GM19455 (cell line): ENCODE results near the gene IVNS1ABP.

Source experiments
- ATAC-seq: cut with Tn5 transposase; IDR thresholded peaks from one replicate; pipeline ENCODE4 v1.9.1; 2021; ENCODE audit not compliant: unreplicated experiment

IVNS1ABP gene

GRCh38 chr1:185317034-185317885 lies at the start of gene IVNS1ABP:
IVNS1ABP (minus strand) TSS chr1:185317243; CDS start chr1:185309493, 7,750 bp downstream.
- peak; percentile 68 for ATAC-seq

- no peak for ATAC-seq
Measured at GRCh38 chr1:185365951-185366350, 48.9 kb upstream of the IVNS1ABP start.

GRCh38 chr1:185364528-185364927 lies 47.5 kb upstream of the IVNS1ABP start:
- peak; percentile 52 for ATAC-seq

GRCh38 chr1:185363205-185363604 lies 46.2 kb upstream of the IVNS1ABP start:
- ATAC-seq = no peak

GRCh38 chr1:185360714-185361113 lies 43.7 kb upstream of the IVNS1ABP start:
- no peak for ATAC-seq

- no peak for ATAC-seq
Measured at GRCh38 chr1:185358957-185359356, 41.9 kb upstream of the IVNS1ABP start.

- ATAC-seq = no peak
Measured at GRCh38 chr1:185355947-185356346, 38.9 kb upstream of the IVNS1ABP start.

GRCh38 chr1:185353124-185353523 lies 36.1 kb upstream of the IVNS1ABP start:
- no peak for ATAC-seq

GRCh38 chr1:185351734-185352466 lies 34.9 kb upstream of the IVNS1ABP start:
- no peak for ATAC-seq

GRCh38 chr1:185350027-185350442 lies 33.0 kb upstream of the IVNS1ABP start:
- ATAC-seq = no peak

- no peak for ATAC-seq
Measured at GRCh38 chr1:185349556-185349955, 32.5 kb upstream of the IVNS1ABP start.

- no peak for ATAC-seq
Measured at GRCh38 chr1:185348985-185349384, 31.9 kb upstream of the IVNS1ABP start.

GRCh38 chr1:185348296-185348695 lies 31.3 kb upstream of the IVNS1ABP start:
- ATAC-seq = no peak

GRCh38 chr1:185345913-185346720 lies 29.1 kb upstream of the IVNS1ABP start:
- no peak for ATAC-seq

- ATAC-seq = no peak
Measured at GRCh38 chr1:185343306-185343705, 26.3 kb upstream of the IVNS1ABP start.

- ATAC-seq = no peak
Measured at GRCh38 chr1:185342672-185343259, 25.7 kb upstream of the IVNS1ABP start.

- no peak for ATAC-seq
Measured at GRCh38 chr1:185342017-185342416, 25.0 kb upstream of the IVNS1ABP start.

- no peak for ATAC-seq
Measured at GRCh38 chr1:185341196-185341781, 24.2 kb upstream of the IVNS1ABP start.

- ATAC-seq = peak; percentile 99
Measured at GRCh38 chr1:185338719-185339622, 21.9 kb upstream of the IVNS1ABP start.
